Neutrophil (primary cell): Measurements from ENCODE around the gene GPR78.
"Not testable (repeated sequence)": the region's sequence is repeated elsewhere in the genome, so short reads cannot be mapped to it uniquely, and the experiment has no call there.

ENCODE experiments used
- H3K27ac ChIP-seq: fragments of 200-600 bp; sonication (generic); 2 replicates; pipeline ENCODE4 v1.5.1; 2016; ENCODE audit warnings: mild to moderate bottlenecking, moderate library complexity
- H3K27me3 ChIP-seq: fragments of 200-600 bp; sonication (generic); 2 replicates; pipeline ENCODE4 v1.6.0; 2016; ENCODE audit warnings: mild to moderate bottlenecking
- H3K36me3 ChIP-seq: fragments of 200-600 bp; sonication (generic); 2 replicates; pipeline ENCODE4 v1.5.1; 2017
- H3K4me1 ChIP-seq, 2 experiments: fragments of 200-600 bp in 1 of 2; sonication (generic) in 1 of 2; 1 replicate in 1 of 2; 2 replicates in 1 of 2; pipeline versions ENCODE4 v1.5.1 to v1.6.1; 2013 to 2016; ENCODE audit warnings: low read depth in 1 of 2, low read length in 1 of 2, mild to moderate bottlenecking in 1 of 2, moderate library complexity in 1 of 2; ENCODE audit not compliant: control insufficient read depth in 1 of 2, insufficient read depth in 1 of 2
- H3K4me3 ChIP-seq, 2 experiments: fragments of 200-600 bp in 1 of 2; sonication (generic) in 1 of 2; 1 replicate in 1 of 2; 2 replicates in 1 of 2; pipeline ENCODE4 v1.5.1; 2013 to 2016; ENCODE audit warnings: low read depth in 1 of 2, low read length in 1 of 2, mild to moderate bottlenecking in 1 of 2, moderate library complexity in 1 of 2
- H3K9me3 ChIP-seq: fragments of 200-600 bp; sonication (generic); 2 replicates; pipeline ENCODE4 v1.5.1; 2016
- TF ChIP-seq, protein P1 (sequence below): fragments of 200-600 bp; sonication (generic); IDR thresholded peaks from 2 replicates; pipeline ENCODE4 v1.5.1; 2016; ENCODE audit warnings: antibody characterized with exemption

Gene GPR78

DNA sequence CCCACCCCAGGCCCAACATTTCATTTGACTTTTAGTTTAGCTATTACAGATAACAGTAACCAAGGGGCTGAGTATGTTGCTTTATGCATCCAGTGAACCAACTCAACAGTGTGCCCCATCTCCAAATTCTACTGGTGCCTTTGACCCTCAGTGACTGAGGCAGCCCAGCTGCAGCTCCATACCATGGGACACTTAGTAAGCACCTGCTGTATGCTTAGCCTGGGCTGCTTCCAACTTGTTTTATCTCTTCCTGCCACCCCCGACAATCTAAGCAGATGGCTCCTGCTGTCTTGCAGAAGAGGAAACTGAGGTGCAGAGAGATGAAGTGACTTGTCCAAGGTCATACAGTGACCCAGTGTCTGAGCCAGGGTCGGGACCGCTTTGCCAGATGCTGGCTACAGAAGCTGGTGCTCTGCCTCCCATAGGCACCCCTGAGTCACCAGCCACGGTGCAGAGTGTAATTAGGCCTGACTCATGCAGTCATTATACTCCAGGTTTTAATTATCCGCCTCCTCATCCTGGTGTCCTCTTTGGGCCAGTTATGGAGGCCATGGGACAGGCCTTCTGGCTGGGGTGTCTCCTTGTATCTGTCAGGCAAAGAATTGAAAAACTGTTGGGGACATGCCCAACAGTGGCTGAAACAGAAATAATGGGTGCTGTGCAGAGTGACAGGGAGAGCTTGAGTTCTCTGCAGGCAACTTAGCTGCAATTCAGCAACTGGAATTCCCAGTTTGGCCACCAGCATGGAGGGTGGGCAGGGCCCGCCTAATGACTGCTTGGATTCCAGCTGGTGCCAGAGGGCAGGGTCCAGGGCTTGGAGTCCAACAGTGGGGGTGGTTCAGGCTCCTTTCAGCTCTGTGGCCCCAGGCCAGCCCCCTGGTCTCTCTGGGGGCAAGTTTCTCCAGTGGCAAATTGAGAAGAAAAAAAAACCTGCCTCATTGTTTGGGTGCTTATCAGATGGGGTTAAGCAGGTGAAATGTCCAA, 8.2 kb upstream of the GPR78 start:
- Histone ChIP-seq H3K9me3 (no peaks in the 10 kb centered on the region), H3K4me3 (no peak overlapping the region), H3K27ac (no peak overlapping the region), H3K27me3 (peaks cover 17% of the 10 kb centered on the region), H3K4me1 (no peaks in the 10 kb centered on the region), H3K36me3 (no peaks in the 10 kb centered on the region)
- TF ChIP-seq, protein P1, sequence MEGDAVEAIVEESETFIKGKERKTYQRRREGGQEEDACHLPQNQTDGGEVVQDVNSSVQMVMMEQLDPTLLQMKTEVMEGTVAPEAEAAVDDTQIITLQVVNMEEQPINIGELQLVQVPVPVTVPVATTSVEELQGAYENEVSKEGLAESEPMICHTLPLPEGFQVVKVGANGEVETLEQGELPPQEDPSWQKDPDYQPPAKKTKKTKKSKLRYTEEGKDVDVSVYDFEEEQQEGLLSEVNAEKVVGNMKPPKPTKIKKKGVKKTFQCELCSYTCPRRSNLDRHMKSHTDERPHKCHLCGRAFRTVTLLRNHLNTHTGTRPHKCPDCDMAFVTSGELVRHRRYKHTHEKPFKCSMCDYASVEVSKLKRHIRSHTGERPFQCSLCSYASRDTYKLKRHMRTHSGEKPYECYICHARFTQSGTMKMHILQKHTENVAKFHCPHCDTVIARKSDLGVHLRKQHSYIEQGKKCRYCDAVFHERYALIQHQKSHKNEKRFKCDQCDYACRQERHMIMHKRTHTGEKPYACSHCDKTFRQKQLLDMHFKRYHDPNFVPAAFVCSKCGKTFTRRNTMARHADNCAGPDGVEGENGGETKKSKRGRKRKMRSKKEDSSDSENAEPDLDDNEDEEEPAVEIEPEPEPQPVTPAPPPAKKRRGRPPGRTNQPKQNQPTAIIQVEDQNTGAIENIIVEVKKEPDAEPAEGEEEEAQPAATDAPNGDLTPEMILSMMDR: no peak

DNA sequence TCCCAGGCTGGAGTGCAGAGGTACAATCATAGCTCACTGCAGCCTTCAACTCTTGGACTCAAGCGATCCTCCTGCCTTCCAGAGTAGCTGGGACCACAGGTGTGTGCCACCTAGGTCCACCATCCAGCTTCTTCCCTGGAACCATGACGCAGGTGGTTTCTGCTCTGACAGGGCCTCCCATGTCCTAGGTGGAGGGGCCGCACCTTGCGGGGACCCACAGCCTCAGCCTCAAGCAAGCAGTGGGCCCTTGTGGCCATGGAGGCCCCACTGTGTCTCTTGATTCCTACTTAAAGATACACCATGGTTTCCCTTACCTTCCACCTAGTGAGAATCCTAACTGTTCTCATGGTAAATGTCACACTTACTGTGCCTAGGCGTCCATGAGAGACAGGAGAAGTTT, 6.9 kb upstream of the GPR78 start:
- Histone ChIP-seq H3K4me3 (no peak overlapping the region), H3K27me3 (peaks cover 23% of the 10 kb centered on the region), H3K27ac (no peak overlapping the region), H3K4me1 (no peaks in the 10 kb centered on the region), H3K36me3 (no peaks in the 10 kb centered on the region), H3K9me3 (no peaks in the 10 kb centered on the region)
- TF ChIP-seq, protein P1: no peak

DNA sequence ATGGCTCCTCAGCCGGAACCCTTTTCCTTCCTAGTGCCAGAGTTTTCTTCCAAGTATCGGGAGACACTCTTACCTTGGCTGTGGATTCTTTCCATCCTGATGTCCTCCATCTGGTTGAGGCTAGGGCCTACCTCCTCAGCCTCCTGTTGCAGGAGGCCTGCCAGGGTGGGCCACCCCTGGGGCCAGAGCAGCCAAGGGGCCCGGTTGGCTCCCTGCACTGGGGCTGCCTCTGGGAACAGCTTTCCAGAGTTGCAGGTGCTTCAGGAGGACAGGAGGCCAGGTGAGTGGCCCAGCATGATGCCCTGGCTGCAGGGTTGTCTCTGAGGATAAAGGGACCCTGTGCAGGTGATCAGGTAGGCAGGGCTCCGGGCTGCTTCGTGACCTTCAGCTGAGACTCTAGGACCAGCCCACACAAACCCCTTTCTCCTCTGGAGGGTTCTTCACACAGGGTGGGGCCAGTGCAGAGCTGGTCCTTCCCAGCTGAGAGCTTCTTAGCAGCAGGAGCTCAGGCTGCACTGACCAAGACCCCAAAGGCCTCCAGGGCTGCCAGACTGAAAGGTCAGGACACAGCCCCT, 5.3 kb upstream of the GPR78 start:
- H3K36me3 ChIP-seq: no peaks in the 10 kb centered on the region
- no peak overlapping the region for H3K27ac ChIP-seq
- no peaks in the 10 kb centered on the region for H3K9me3 ChIP-seq
- TF ChIP-seq, protein P1: no peak
- peaks cover 33% of the 10 kb centered on the region for H3K27me3 ChIP-seq
- no peak overlapping the region for H3K4me3 ChIP-seq
- no peaks in the 10 kb centered on the region for H3K4me1 ChIP-seq

DNA sequence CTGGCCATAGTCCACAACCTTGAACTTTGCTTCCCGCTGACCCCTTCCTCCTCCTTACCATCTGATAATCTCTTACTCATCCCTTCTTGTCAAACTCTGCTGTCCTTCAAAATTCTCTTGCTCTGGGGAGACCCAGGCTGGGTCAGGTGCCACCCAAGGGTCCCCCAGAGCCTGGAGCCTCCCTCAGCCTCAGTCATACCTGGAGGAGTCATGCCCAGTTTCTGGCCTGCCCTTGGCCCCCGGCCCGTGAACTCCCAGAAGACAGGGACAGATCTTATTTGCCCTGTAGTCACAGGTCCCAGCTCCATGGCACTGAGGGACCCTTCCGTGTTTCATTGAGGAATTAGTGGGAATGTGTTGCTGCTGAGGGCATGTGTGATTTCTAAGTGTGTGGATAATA, 4.7 kb upstream of the GPR78 start:
- TF ChIP-seq, protein P1: no peak
- Histone ChIP-seq H3K9me3 (no peaks in the 10 kb centered on the region), H3K27ac (no peak overlapping the region)

DNA sequence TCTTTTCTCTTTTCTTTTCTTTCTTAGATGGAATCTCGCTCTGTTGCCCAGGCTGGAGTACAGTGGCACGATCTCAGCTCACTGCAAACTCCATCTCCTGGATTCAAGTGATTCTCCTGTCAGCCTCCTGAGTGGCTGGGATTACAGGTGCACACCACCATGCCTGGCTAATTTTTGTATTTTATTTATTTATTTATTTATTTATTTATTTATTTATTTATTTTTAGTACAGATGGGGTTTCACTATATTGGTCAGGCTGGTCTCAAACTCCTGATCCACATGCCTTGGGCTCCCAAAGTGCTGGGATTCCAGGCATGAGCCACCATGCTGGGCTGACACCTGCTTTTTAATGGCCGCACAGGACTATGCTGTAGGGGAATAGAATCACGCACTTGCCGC, 3.6 kb upstream of the GPR78 start:
- not testable (repeated sequence) for H3K4me1 ChIP-seq, H3K36me3 ChIP-seq, H3K9me3 ChIP-seq, H3K27ac ChIP-seq, H3K4me3 ChIP-seq
- H3K27me3 ChIP-seq: peaks cover 48% of the 10 kb centered on the region

More for the DNA sequence above, 4.7 kb upstream of the GPR78 start:
- Histone ChIP-seq H3K4me3 (no peak overlapping the region), H3K4me1 (no peaks in the 10 kb centered on the region), H3K36me3 (no peaks in the 10 kb centered on the region), H3K27me3 (peaks cover 36% of the 10 kb centered on the region)

DNA sequence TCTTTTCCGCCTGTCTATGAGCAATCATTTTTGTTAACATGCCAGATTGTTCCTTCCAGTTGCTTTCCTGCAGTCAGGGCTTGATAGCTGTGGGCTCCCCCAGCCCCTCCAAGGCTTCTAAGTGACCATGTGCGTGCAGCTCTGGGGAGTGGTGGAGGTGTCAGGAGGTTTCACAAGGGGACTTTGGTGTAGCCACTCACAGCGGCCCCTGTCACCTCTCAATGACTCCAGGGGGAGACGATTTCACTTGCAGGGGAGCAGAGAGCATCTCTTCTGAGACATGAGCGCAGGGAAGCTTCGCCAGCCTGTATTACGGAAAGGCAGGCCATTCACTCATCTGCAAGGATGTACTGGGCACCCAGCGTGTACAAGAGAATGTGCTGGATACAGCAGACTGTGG, 3.1 kb upstream of the GPR78 start:
- Histone ChIP-seq H3K4me1 (no peaks in the 10 kb centered on the region), H3K9me3 (no peaks in the 10 kb centered on the region), H3K27ac (no peak overlapping the region), H3K4me3 (no peak overlapping the region), H3K27me3 (peaks cover 52% of the 10 kb centered on the region), H3K36me3 (no peaks in the 10 kb centered on the region)
- TF ChIP-seq, protein P1: no peak
